Measurements from ENCODE around the gene CPVL. TPM values are rescaled to one million over a fixed set of nuclear protein-coding genes. Genes with fewer than 3 reads are reported as not detected.

The CPVL gene
- total and polyA plus RNA-seq, 2 of the 8 experiments (the other 6 are each of a cell fraction or from before 2014, with no cell fraction given): 40.0 to 55.0 TPM

DNA sequence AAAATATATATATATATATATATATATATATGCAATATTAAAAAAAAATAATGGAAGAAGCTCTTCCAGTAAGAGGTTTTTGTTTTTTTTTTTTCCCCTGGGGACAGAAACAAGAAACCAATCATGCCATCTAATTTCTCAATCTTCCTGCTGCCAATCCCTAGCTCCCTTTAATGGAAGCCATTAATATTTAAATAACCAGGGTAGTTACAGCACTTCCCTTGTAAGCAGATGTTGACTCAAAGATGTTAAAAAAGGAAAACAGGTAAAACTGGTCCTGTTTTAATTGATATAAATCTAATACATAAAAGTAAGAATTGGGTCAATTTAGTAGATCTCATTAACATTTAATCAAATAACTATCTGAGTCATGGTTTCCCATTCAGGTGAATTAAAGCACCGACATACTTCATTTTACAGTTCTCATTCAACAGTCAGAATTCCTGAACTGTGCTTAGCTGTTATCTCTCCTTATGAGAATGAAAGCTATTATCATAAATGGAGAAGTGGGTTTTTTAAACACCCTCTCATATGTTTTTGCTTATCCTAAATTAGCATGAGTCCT lies 22.6 kb downstream of the CPVL start:
- Histone ChIP-seq H2BK5ac (ENCODE audit: low read depth, low read length) (no peak overlapping the region), H2BK12ac (ENCODE audit: low read depth, low read length) (no peak overlapping the region), H3K36me3 (ENCODE audit: control insufficient read depth in 2 of 4, insufficient read depth in 4 of 4, low read length in 3 of 4) (no peaks in the 10 kb centered on the region), H3K27me3 (replicated peaks in 1 of 4; ENCODE audit: control insufficient read depth in 3 of 4, extremely low read depth in 1 of 4, insufficient read depth in 3 of 4, low read length in 3 of 4) (no peaks in the 10 kb centered on the region), H4K91ac (replicated peaks; ENCODE audit: insufficient read length, low read length) (no peak overlapping the region), H4K5ac (ENCODE audit: insufficient read length, low read depth, low read length) (no peak overlapping the region), H3K14ac (ENCODE audit: insufficient read length) (no peak overlapping the region), H3K56ac (replicated peaks; ENCODE audit: insufficient read length, low read depth, low read length) (no peak overlapping the region), H2BK20ac (ENCODE audit: low read length) (no peak overlapping the region), H3K4me3 (ENCODE audit: extremely low read depth in 1 of 4, insufficient read depth in 2 of 4, low read depth in 3 of 4, low read length in 4 of 4) (no peak overlapping the region), H3K4ac (replicated peaks; ENCODE audit: insufficient read length, low read depth, low read length) (no peak overlapping the region), H3K9me3 (ENCODE audit: insufficient read depth in 2 of 2, low read depth in 1 of 2, low read length in 1 of 2) (no peaks in the 10 kb centered on the region), H3K9ac (replicated peaks in 1 of 4; ENCODE audit: extremely low read depth in 1 of 4, low read depth in 3 of 4, low read length in 3 of 4) (no peak overlapping the region), H3K79me1 (ENCODE audit: low read depth, low read length) (no peaks in the 10 kb centered on the region), H3K23me2 (ENCODE audit: low read depth, low read length) (no peaks in the 10 kb centered on the region), H3K4me2 (ENCODE audit: insufficient read depth in 1 of 2, low read depth in 2 of 2, low read length in 2 of 2) (no peak overlapping the region), H2BK15ac (ENCODE audit: low read length) (no peak overlapping the region), H3K23ac (ENCODE audit: insufficient read length) (no peak overlapping the region), H3K79me2 (ENCODE audit: control insufficient read depth in 1 of 2, insufficient read depth in 2 of 2, low read length in 2 of 2) (no peaks in the 10 kb centered on the region; a peak in 1 of 4 replicates), H2AK5ac (ENCODE audit: low read depth, low read length) (no peak overlapping the region), H2BK120ac (replicated peaks; ENCODE audit: low read depth, low read length) (no peak overlapping the region), H4K8ac (ENCODE audit: extremely low read depth, insufficient read depth, low read length) (no peak overlapping the region), H3K18ac (ENCODE audit: extremely low read depth, low read length) (no peak overlapping the region), H4K20me1 (replicated peaks in 1 of 2; ENCODE audit: control insufficient read depth in 1 of 2, insufficient read depth in 2 of 2, low read length in 2 of 2) (no peaks in the 10 kb centered on the region), H3K27ac (ENCODE audit: low read depth, low read length) (no peak overlapping the region), H2AFZ (ENCODE audit: low read length) (no peak overlapping the region), H3K4me1 (replicated peaks in 1 of 4; ENCODE audit: control insufficient read depth in 3 of 4, insufficient read depth in 4 of 4, low read length in 3 of 4) (peaks cover 0 to 3% (median 1%) of the 10 kb centered on the region in 4 experiments; a peak in 2 of 7 replicates)
- 75% methylated on average over 1 of the region's 1 CpG; no CpG with 5 or more reads in 1 of the 2 experiments for WGBS, 2 experiments (ENCODE audit: extremely low coverage in 1 of 2, insufficient coverage in 1 of 2, insufficient read length in 1 of 2, insufficient replicate concordance in 2 of 2, low coverage in 1 of 2, low lambda C conversion rate in 2 of 2, missing lambda C conversion rate in 1 of 2)
- DNase-seq (ENCODE audit: low read depth in 1 of 2, low spot score in 2 of 2) (no peak), FAIRE-seq (no peak)
- TF ChIP-seq CHD2 (IDR thresholded peaks at IDR 0.05; ENCODE audit: low read length): no peak
- no peak for TF ChIP-seq BCL11A (IDR thresholded peaks at IDR 0.05; ENCODE audit: low read depth in 2 of 2, low read length in 2 of 2)
- TF ChIP-seq TAF1 (IDR thresholded peaks at IDR 0.05; ENCODE audit: low read depth, low read length): no peak
- TF ChIP-seq EP300 (IDR thresholded peaks at IDR 0.05; ENCODE audit: borderline replicate concordance in 1 of 2, low read depth in 2 of 2, low read length in 2 of 2): no peak
- ChIA-PET POLR2A (ENCODE audit: partially characterized antibody) (no interaction called here), CTCF (ENCODE audit: partially characterized antibody) (interaction anchor here (0.5 to 1.6 kb wide), 11 partner anchors 9 to 286 kb away, joined by 3 to 7 read pairs (median 3); no protein-coding TSS in a partner anchor)

Data from H1 (cell line).